Activated CD4-positive, alpha-beta T cell treated with anti-CD3 and anti-CD28 coated beads for 36 hours (primary cell): ENCODE results near the gene CBFA2T2. TPM values are rescaled to one million over a fixed set of nuclear protein-coding genes. Genes with fewer than 3 reads are reported as not detected.
"Not testable (repeated sequence)": the region's sequence is repeated elsewhere in the genome, so short reads cannot be mapped to it uniquely, and the experiment has no call there.

Experiments used
- ATAC-seq: fragments of 200-7000 bp; cut with Tn5 transposase; one replicate; pipeline ENCODE4 v1.10.0; 2021; ENCODE audit warnings: mild to moderate bottlenecking, moderate library complexity
- CTCF ChIA-PET: fragments of 350-600 bp; sonication (Branson Sonifier 250); formaldehyde crosslinking; loops from one replicate; lab custom pipeline; 2021; ENCODE audit warnings: antibody characterized with exemption; lab: Charles Lee
- POLR2A ChIA-PET: fragments of 350-600 bp; sonication (Branson Sonifier 250); formaldehyde crosslinking; loops from one replicate; lab custom pipeline; 2021; ENCODE audit warnings: antibody characterized with exemption, inconsistent platforms; lab: Charles Lee
- DNase-seq: peaks from one replicate; pipeline ENCODE4 v3.0.0-alpha.2; 2020
- H3K27ac Mint-ChIP-seq: one replicate; pipeline ENCODE4 v1.8.0; 2021; ENCODE audit warnings: mixed read lengths
- H3K27me3 Mint-ChIP-seq: one replicate; pipeline ENCODE4 v1.8.0; 2021; ENCODE audit warnings: mixed read lengths
- H3K36me3 Mint-ChIP-seq: one replicate; pipeline ENCODE4 v1.8.0; 2021; ENCODE audit warnings: low read depth, mixed read lengths
- H3K4me1 Mint-ChIP-seq: one replicate; pipeline ENCODE4 v1.8.0; 2021; ENCODE audit warnings: mixed read lengths
- H3K4me3 Mint-ChIP-seq: one replicate; pipeline ENCODE4 v1.8.0; 2021; ENCODE audit warnings: mild to moderate bottlenecking, moderate library complexity, mixed read lengths
- H3K9me3 Mint-ChIP-seq: one replicate; pipeline ENCODE4 v1.8.0; 2021; ENCODE audit warnings: low read depth, mixed read lengths
- intact Hi-C, 2 experiments: fragments of 100-400 bp; cut with DNase I in 1 of 2; cut with micrococcal nuclease in 1 of 2; formaldehyde crosslinking; loops; one replicate each; pipeline versions ENCODE4 v1.14.2 to v1.15.1; 2022 to 2024; cut with DNase I, micrococcal nuclease
- total RNA-seq, 2 experiments: library from RNA; stranded (reverse); gene quantifications; one replicate each; pipeline ENCODE4 v1.2.3, GENCODE V29; 2021

CBFA2T2 gene
- total RNA-seq, 2 experiments from 2014 or later, result 10.9 to 12.9 TPM

DNA sequence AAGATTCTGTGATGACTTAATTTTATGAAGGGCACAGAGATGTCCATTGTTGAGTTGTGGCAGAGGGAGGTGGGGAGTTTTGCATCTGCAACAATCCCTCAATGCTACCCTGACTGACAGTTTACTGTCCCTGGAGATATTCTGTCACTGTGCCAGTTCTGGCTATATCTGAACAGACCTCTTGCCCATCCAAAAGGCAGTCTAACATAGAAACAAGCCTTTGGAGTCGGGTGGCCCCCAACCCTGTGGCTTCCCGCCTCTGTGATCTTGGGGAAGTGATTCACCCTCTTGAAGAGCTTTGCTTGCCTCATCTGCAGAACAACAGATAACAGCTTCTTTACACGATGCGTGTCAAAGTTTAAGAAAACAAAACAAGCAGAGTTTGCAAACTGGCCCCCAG, 200.1 kb downstream of the CBFA2T2 start:
- peaks cover 44% of the 10 kb centered on the region for H3K4me1 Mint-ChIP-seq
- H3K9me3 Mint-ChIP-seq, result no peaks in the 10 kb centered on the region
- peaks cover 4% of the 10 kb centered on the region for H3K36me3 Mint-ChIP-seq
- intact Hi-C loops, result loop anchor here (1.0 to 5.0 kb wide), 5 partner anchors 19 to 1852 kb away; partner anchors contain the start of genes ERGIC3 (in 1 of the 2), PXMP4 (in 1 of the 2) and ZNF341 (in 1 of the 2)
- no peaks in the 10 kb centered on the region for H3K27me3 Mint-ChIP-seq
- ATAC-seq (peak; percentile 20), DNase-seq (peak; percentile 78)
- H3K4me3 Mint-ChIP-seq, result peak overlapping the region; percentile 45
- H3K27ac Mint-ChIP-seq, result peak overlapping the region; percentile 63
- POLR2A ChIA-PET, result interaction anchor here (0.6 to 0.9 kb wide), 6 partner anchors 10 to 952 kb away, joined by 3 to 8 read pairs (median 4); no protein-coding TSS in a partner anchor
- CTCF ChIA-PET, result interaction anchor here (0.6 to 1.3 kb wide), 6 partner anchors 29 to 325 kb away, joined by 3 to 5 read pairs (median 3); partner anchors contain the start of gene PXMP4

DNA sequence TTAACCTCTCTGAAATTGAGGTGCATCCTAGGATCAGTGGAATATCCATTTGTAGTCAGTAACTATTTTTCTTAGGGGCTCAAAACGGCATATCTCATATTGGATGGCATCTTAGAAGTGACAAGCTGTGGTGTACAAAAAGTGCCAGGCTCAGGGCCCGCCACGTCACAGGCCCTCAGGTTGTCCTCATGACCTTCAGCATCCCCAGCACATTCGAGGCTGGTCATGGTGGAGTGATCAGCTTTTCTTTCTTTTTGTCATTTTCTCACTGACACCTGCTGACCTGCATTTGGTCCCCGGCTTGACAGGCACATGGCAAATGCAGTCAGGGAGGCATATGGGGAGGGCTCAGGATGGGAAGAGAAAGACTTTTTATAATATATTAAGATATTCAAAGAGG, 203.4 kb downstream of the CBFA2T2 start:
- H3K27me3 Mint-ChIP-seq, result no peaks in the 10 kb centered on the region

DNA sequence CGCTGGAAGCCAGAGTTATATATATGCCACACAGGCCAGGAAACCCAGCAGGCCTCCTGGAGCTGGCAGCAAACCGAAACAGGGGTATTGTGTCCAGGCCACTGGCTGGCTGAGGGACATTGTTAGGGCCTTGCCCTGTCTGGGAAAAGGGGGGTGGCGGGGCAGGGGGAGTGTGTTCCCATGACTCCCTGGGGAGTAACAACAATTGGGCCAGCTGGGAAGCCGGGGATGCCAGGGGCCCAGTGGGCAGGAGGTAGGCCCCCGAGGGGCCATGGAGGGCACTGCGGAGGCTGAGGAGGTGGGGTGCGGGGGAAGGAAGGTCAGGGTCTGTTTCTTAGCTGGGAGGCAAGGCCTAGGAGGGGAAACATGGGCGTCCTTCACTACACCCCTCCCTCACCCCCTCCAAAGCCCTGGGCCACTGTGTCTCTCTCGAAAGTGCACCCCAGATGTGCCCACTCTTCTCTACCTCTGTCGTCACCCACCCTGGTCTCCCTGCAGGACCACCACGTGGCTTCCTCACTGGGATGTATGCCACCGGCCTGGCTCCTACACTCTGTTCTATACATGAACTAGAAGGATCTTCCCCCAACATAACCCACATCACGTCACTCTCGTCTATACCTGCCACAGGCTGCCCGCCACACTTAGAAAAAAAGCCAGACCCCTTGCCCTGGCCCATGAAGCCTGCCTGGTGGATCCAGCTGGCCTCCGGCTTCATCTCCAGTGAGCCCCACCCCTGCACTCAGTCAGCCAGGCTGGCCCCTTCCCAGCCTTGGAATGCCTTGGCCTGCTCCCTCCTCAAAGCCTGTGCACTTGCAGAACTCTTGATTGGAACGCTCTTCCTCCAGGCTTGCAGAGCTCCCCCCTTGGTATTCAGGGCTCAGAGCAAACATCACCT, 204.1 kb downstream of the CBFA2T2 start:
- intact Hi-C loops, result no loop called here
- Mint-ChIP-seq H3K4me1 (peaks cover 16% of the 10 kb centered on the region), H3K9me3 (peaks cover 2% of the 10 kb centered on the region), H3K36me3 (no peaks in the 10 kb centered on the region), H3K27ac (no peak overlapping the region), H3K27me3 (no peaks in the 10 kb centered on the region), H3K4me3 (no peak overlapping the region)
- ChIA-PET POLR2A (no interaction called here), CTCF (no interaction called here)
- no peak for ATAC-seq
- no peak for DNase-seq

More for the DNA sequence above, 203.4 kb downstream of the CBFA2T2 start:
- ChIA-PET POLR2A (no interaction called here), CTCF (no interaction called here)
- DNase-seq, result no peak
- H3K9me3 Mint-ChIP-seq, result peaks cover under 1% of the 10 kb centered on the region
- H3K36me3 Mint-ChIP-seq, result no peaks in the 10 kb centered on the region
- peaks cover 23% of the 10 kb centered on the region for H3K4me1 Mint-ChIP-seq
- intact Hi-C loops, result no loop called here
- H3K4me3 Mint-ChIP-seq, result no peak overlapping the region
- H3K27ac Mint-ChIP-seq, result no peak overlapping the region
- ATAC-seq, result no peak

DNA sequence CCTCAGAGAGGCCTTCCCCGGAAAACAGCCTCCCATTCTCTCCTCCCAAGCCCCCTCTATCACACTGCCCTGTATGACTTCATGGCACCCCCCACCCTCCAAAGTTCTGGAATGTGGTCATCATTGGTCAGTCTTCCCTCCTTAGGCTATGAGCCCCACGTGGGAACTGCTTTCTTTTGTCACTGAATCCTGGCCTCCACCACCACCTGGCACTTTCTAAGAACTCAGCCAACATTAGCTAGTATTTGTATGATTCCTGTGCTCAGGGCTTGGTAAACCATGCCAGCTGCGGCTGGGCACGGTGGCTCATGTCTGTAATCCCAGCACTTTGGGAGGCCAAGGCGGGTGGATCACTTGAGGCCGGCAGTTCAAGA, 204.7 kb downstream of the CBFA2T2 start:
- H3K4me1 Mint-ChIP-seq, result peaks cover 9% of the 10 kb centered on the region
- DNase-seq (no peak), ATAC-seq (no peak)
- no peaks in the 10 kb centered on the region for H3K36me3 Mint-ChIP-seq
- CTCF ChIA-PET, result no interaction called here
- H3K4me3 Mint-ChIP-seq, result no peak overlapping the region
- intact Hi-C loops, result no loop called here
- H3K27ac Mint-ChIP-seq, result no peak overlapping the region
- H3K27me3 Mint-ChIP-seq, result no peaks in the 10 kb centered on the region
- POLR2A ChIA-PET, result no interaction called here
- H3K9me3 Mint-ChIP-seq, result peaks cover 2% of the 10 kb centered on the region

DNA sequence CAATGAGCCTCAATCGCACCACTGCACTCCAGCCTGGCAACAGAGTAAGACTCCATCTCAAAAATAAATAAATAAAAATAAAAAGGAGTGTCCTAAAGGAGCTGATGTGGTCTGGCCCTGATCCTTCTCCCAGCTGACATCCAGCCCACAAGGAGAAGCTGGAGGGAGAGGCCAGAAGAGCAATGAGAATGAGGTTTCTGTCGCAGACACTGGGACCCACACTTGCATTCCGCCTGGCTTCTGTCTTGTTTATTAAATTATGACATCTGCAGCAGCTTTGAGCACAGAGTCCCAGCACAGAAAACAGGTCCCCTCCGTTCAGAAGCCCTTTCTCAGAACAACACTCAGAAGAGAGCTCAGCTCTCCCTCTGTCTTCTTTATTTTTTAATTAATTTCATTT, 206.6 kb downstream of the CBFA2T2 start:
- Mint-ChIP-seq H3K4me3 (no peak overlapping the region), H3K27ac (no peak overlapping the region), H3K36me3 (no peaks in the 10 kb centered on the region), H3K27me3 (no peaks in the 10 kb centered on the region), H3K4me1 (no peaks in the 10 kb centered on the region), H3K9me3 (peaks cover 2% of the 10 kb centered on the region)
- no peak for DNase-seq
- ChIA-PET POLR2A (no interaction called here), CTCF (interaction anchor here (0.8 to 1.3 kb wide), 2 partner anchors 9 to 203 kb away, joined by 3 read pairs; no protein-coding TSS in a partner anchor)
- intact Hi-C loops, result no loop called here
- no peak for ATAC-seq

DNA sequence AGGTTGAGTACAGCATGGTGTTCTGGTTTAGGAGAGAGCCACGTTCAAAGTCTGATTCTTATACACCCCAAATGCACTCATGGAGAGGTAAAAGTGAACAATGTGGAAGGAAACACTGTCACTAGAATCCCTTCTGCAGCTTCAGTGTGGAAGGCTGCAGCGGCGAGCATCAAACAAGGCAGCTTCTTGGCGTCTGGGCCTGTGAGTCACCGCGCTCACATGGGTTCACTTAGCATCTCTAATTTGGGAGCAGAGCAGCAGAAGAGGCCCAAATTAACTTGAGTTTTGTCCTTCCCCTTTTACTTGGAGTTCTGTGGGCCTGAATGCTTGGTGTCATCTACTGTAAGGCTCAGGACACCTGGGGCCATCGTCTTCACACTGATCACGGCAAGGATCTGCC, 207.2 kb downstream of the CBFA2T2 start:
- ChIA-PET CTCF (interaction anchor here (0.8 kb wide), 1 partner anchor 203 kb away, joined by 3 read pairs; no protein-coding TSS in a partner anchor), POLR2A (no interaction called here)
- no peaks in the 10 kb centered on the region for H3K27me3 Mint-ChIP-seq
- peaks cover 2% of the 10 kb centered on the region for H3K9me3 Mint-ChIP-seq
- no peak overlapping the region for H3K27ac Mint-ChIP-seq
- DNase-seq (no peak), ATAC-seq (no peak)
- intact Hi-C loops, result no loop called here
- no peaks in the 10 kb centered on the region for H3K36me3 Mint-ChIP-seq
- H3K4me1 Mint-ChIP-seq, result no peaks in the 10 kb centered on the region
- no peak overlapping the region for H3K4me3 Mint-ChIP-seq

DNA sequence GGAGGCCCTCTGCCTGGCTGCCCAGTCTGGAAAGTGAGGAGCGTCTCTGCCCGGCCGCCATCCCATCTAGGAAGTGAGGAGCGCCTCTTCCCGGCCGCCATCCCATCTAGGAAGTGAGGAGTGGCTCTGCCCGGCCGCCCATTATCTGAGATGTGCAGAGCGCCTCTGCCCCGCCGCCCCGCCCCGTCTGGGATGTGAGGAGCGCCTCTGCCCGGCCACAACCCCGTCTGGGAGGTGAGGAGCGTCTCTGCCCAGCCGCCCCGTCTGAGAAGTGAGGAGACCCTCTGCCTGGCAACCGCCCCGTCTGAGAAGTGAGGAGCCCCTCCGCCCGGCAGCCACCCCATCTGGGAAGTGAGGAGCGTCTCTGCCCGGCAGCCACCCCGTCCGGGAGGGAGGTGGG, 209.1 kb downstream of the CBFA2T2 start:
- POLR2A ChIA-PET, CTCF ChIA-PET, H3K36me3 Mint-ChIP-seq, H3K4me3 Mint-ChIP-seq, DNase-seq, H3K27ac Mint-ChIP-seq, H3K27me3 Mint-ChIP-seq, H3K9me3 Mint-ChIP-seq, H3K4me1 Mint-ChIP-seq, intact Hi-C loops, ATAC-seq: not testable (repeated sequence)

Other genes with a start within 250 kb of the CBFA2T2 start
- gene BPIFB1, start 206.9 kb upstream of the CBFA2T2 start, total RNA-seq, result not detected
- 10 to 100 TPM; 31.3 to 41.5 TPM for gene CDK5RAP1, start 88.6 kb upstream of the CBFA2T2 start, total RNA-seq
- gene SNTA1, start 46.3 kb upstream of the CBFA2T2 start, total RNA-seq, result 1 to 10 TPM; 4.2 to 5.0 TPM
- under 1 TPM; 0.16 to 0.27 TPM for gene C20orf144, start 172.2 kb downstream of the CBFA2T2 start, total RNA-seq
- 1 to 10 TPM in 1 of 2 experiments, under 1 TPM in 1; 0.91 to 1.7 TPM for gene ACTL10, start 176.8 kb downstream of the CBFA2T2 start, total RNA-seq
- gene NECAB3, start 184.3 kb downstream of the CBFA2T2 start, total RNA-seq, result 10 to 100 TPM; 12.2 to 13.3 TPM
- gene E2F1, start 196.3 kb downstream of the CBFA2T2 start, total RNA-seq, result 10 to 100 TPM; 45.9 to 50.9 TPM
- 10 to 100 TPM in 1 of 2 experiments, 1 to 10 TPM in 1; 8.8 to 10.2 TPM for gene PXMP4, start 230.2 kb downstream of the CBFA2T2 start, total RNA-seq
- gene ZNF341, start 241.9 kb downstream of the CBFA2T2 start, total RNA-seq, result 1 to 10 TPM; 4.3 to 6.1 TPM